A549 (cell line): ENCODE measurements around the gene P2RX5. TPM values are rescaled to one million over a fixed set of nuclear protein-coding genes. Genes with fewer than 3 reads are reported as not detected.

Source experiments
- ATAC-seq, 2 experiments: fragments of 200-7000 bp in 1 of 2; fragments of >200 bp in 1 of 2; cut with Nextera tagmentation in 1 of 2; cut with Tn5 transposase in 1 of 2; 3 replicates each; pipeline versions ENCODE4 v1.8.0 to v1.9.1; 2018 to 2020; ENCODE audit warnings: mild to moderate bottlenecking in 1 of 2, moderate library complexity in 1 of 2
- CTCF ChIA-PET: fragments of 300-600 bp; sonication (Branson Sonifier 250); formaldehyde crosslinking; extraction: SDS; loops from one replicate; lab custom pipeline; 2021; ENCODE audit warnings: antibody characterized with exemption, inconsistent platforms; lab: Yijun Ruan, JAX
- POLR2A ChIA-PET: fragments of 350-600 bp; formaldehyde crosslinking; extraction: SDS; loops from one replicate; lab custom pipeline; 2021; ENCODE audit warnings: antibody characterized with exemption, inconsistent platforms; lab: Yijun Ruan, JAX
- DNase-seq, 2 experiments: peaks; one replicate each; pipeline versions ENCODE4 v3.0.0 to v3.0.0-alpha.2; 2011 to 2016; ENCODE audit warnings: low read depth in 1 of 2, low spot score in 1 of 2
- FAIRE-seq: peaks from 2 replicates; lab custom pipeline; 2011; peaks lifted over from hg19 to GRCh38; lab: Jason Lieb, UNC
- H3K27ac ChIP-seq, 2 experiments: fragments of >200 bp; sonication (Bioruptor Twin); formaldehyde crosslinking; 3 replicates each; pipeline ENCODE4 v1.5.1; 2016 to 2017
- H3K4me1 ChIP-seq: fragments of >200 bp; sonication (Bioruptor Twin); formaldehyde crosslinking; 3 replicates; pipeline ENCODE4 v1.6.1; 2016
- H3K4me2 ChIP-seq: fragments of >200 bp; sonication (Bioruptor Twin); formaldehyde crosslinking; 3 replicates; pipeline ENCODE4 v1.6.1; 2016
- H3K4me3 ChIP-seq: fragments of >200 bp; sonication (Bioruptor Twin); formaldehyde crosslinking; 3 replicates; pipeline ENCODE4 v1.5.1; 2016
- H3K9me3 ChIP-seq: fragments of >200 bp; sonication (Bioruptor Twin); formaldehyde crosslinking; 3 replicates; pipeline ENCODE4 v1.6.1; 2016
- BCL3 ChIP-seq: fragments of >200 bp; sonication (Bioruptor Twin); formaldehyde crosslinking; IDR thresholded peaks from 3 replicates; pipeline ENCODE4 v1.6.1; 2016
- CHD2 ChIP-seq: fragments of 150-350 bp; IDR thresholded peaks from 2 replicates; pipeline ENCODE4 v1.6.1; 2014; ENCODE audit warnings: low read length; ENCODE audit not compliant: partially characterized antibody
- E2F6 ChIP-seq: IDR thresholded peaks from 2 replicates; pipeline ENCODE4 v1.6.1; 2012; ENCODE audit warnings: low read depth, borderline replicate concordance
- ELK1 ChIP-seq: fragments of 150-350 bp; IDR thresholded peaks from 2 replicates; pipeline ENCODE4 v1.6.1; 2014; ENCODE audit warnings: low read depth, mild to moderate bottlenecking, low read length
- ESRRA ChIP-seq: fragments of 150-350 bp; IDR thresholded peaks from 2 replicates; pipeline ENCODE4 v1.6.1; 2014; ENCODE audit warnings: mild to moderate bottlenecking, low read length, borderline replicate concordance
- FOSL2 ChIP-seq, 2 experiments: fragments of 450-650 bp in 1 of 2; fragments of >200 bp in 1 of 2; sonication (Bioruptor Twin) in 1 of 2; formaldehyde crosslinking; IDR thresholded peaks; 2 replicates each; pipeline versions ENCODE4 v1.5.0 to v1.6.1; 2016 to 2020; ENCODE audit warnings: mild to moderate bottlenecking in 1 of 2, moderate library complexity in 1 of 2
- HEYL ChIP-seq: fragments of 250-450 bp; sonication (Bioruptor Pico); IDR thresholded peaks from 2 replicates; pipeline ENCODE4 v1.8.0; 2021; ENCODE audit warnings: mild to moderate bottlenecking, moderate library complexity
- HOXA7 ChIP-seq: fragments of 250-450 bp; sonication (Bioruptor Pico); IDR thresholded peaks from 2 replicates; pipeline ENCODE4 v1.5.0; 2020; ENCODE audit warnings: mild to moderate bottlenecking, moderate library complexity
- HOXB13 ChIP-seq: fragments of 250-450 bp; sonication (Bioruptor Pico); IDR thresholded peaks from 2 replicates; pipeline ENCODE4 v1.5.0; 2020; ENCODE audit warnings: low read depth, mild to moderate bottlenecking, moderate library complexity
- HOXB5 ChIP-seq: fragments of 250-450 bp; sonication (Bioruptor Pico); IDR thresholded peaks from 2 replicates; pipeline ENCODE4 v1.5.0; 2020; ENCODE audit warnings: mild to moderate bottlenecking, moderate library complexity
- KDM5A ChIP-seq: fragments of 200-600 bp; sonication (generic); IDR thresholded peaks from 2 replicates; pipeline ENCODE4 v1.6.1; 2016; ENCODE audit warnings: antibody characterized with exemption, mild to moderate bottlenecking
- MAFK ChIP-seq: fragments of 450-650 bp; IDR thresholded peaks from 2 replicates; pipeline ENCODE4 v1.6.1; 2014; ENCODE audit not compliant: partially characterized antibody
- MAZ ChIP-seq: fragments of 150-350 bp; IDR thresholded peaks from 2 replicates; pipeline ENCODE4 v1.6.1; 2014; ENCODE audit warnings: antibody characterized with exemption, low read depth, low read length, borderline replicate concordance
- MYC ChIP-seq: IDR thresholded peaks from 2 replicates; pipeline ENCODE4 v1.6.1; 2012; ENCODE audit warnings: mild to moderate bottlenecking, inconsistent platforms, low read length, improper control_type of control experiment, borderline replicate concordance
- NFE2L2 ChIP-seq: fragments of 150-350 bp; conservative IDR thresholded peaks from 2 replicates; pipeline ENCODE4 v1.6.1; 2014; ENCODE audit warnings: low read length
- NR3C1 ChIP-seq: fragments of >200 bp; sonication (Bioruptor Twin); formaldehyde crosslinking; IDR thresholded peaks from 3 replicates; pipeline ENCODE4 v1.6.1; 2017
- PBX3 ChIP-seq: IDR thresholded peaks from 2 replicates; pipeline ENCODE4 v1.6.1; 2012
- POLR2AphosphoS2 ChIP-seq: conservative IDR thresholded peaks from 2 replicates; pipeline ENCODE4 v1.6.1; 2012; ENCODE audit warnings: low read length, improper control_type of control experiment, inconsistent platforms
- RAD21 ChIP-seq, 2 experiments: fragments of >200 bp in 1 of 2; sonication (Bioruptor Twin) in 1 of 2; formaldehyde crosslinking in 1 of 2; IDR thresholded peaks in 1 of 2; conservative IDR thresholded peaks in 1 of 2; 2 replicates in 1 of 2; 3 replicates in 1 of 2; pipeline ENCODE4 v1.6.1; 2012 to 2018; ENCODE audit warnings: inconsistent platforms in 1 of 2
- REST ChIP-seq: fragments of 200-600 bp; sonication (generic); IDR thresholded peaks from 2 replicates; pipeline ENCODE4 v1.6.1; 2016; ENCODE audit warnings: antibody characterized with exemption, mild to moderate bottlenecking, moderate library complexity
- RNF2 ChIP-seq: fragments of 200-600 bp; sonication (generic); IDR thresholded peaks from 2 replicates; pipeline ENCODE4 v1.6.1; 2016; ENCODE audit warnings: low read depth, mild to moderate bottlenecking, antibody characterized with exemption, moderate library complexity, borderline replicate concordance
- SMC3 ChIP-seq: fragments of >200 bp; sonication (Bioruptor Twin); formaldehyde crosslinking; IDR thresholded peaks from 3 replicates; pipeline ENCODE4 v1.6.1; 2018; ENCODE audit warnings: inconsistent platforms
- SREBF2 ChIP-seq: fragments of 450-650 bp; IDR thresholded peaks from 2 replicates; pipeline ENCODE4 v1.6.1; 2014; ENCODE audit warnings: mild to moderate bottlenecking, moderate library complexity
- TFCP2L1 ChIP-seq: fragments of 250-450 bp; sonication (Bioruptor Pico); IDR thresholded peaks from 2 replicates; pipeline ENCODE4 v1.5.0; 2021; ENCODE audit warnings: mild to moderate bottlenecking
- ZNF302 ChIP-seq: fragments of 250-450 bp; sonication (Bioruptor Pico); IDR thresholded peaks from 2 replicates; pipeline ENCODE4 v1.9.0; 2021; ENCODE audit warnings: inconsistent platforms, mild to moderate bottlenecking, moderate library complexity
- WGBS: methylation state at CpG from one replicate; pipeline ENCODE4 v1.1.6; 2017; ENCODE audit errors: missing lambda C conversion rate; 5-methylcytosine and 5-hydroxymethylcytosine counted together
- polyA plus RNA-seq, 4 experiments: library from polyadenylated mRNA; depleted of rRNA in 3 of 4; stranded (reverse); fragments of >200 nt; fragmentation: RNase III in 1 of 4; extraction: RNeasy Plus Mini Kit Qiagen cat#74134 plus additional on column Dnase treatment in 1 of 4; gene quantifications; 2 replicates in 3 of 4; 3 replicates in 1 of 4; pipeline ENCODE4 v1.2.3, GENCODE V29; 2011 to 2017
- TF ChIP-seq, protein P1 (sequence below): fragments of >200 bp; sonication (Bioruptor Twin); formaldehyde crosslinking; IDR thresholded peaks from 3 replicates; pipeline ENCODE4 v1.5.1; 2016
- TF ChIP-seq, protein P2 (sequence below): fragments of 450-650 bp; IDR thresholded peaks from 2 replicates; pipeline ENCODE4 v1.6.1; 2014; ENCODE audit warnings: antibody characterized with exemption
- TF ChIP-seq, protein P3 (sequence below): IDR thresholded peaks from 2 replicates; pipeline ENCODE4 v1.6.1; 2012

Gene P2RX5
- polyA plus RNA-seq, 2 of the 4 experiments (the other 2 are of a cell fraction), result 7.8 to 10.6 TPM

DNA sequence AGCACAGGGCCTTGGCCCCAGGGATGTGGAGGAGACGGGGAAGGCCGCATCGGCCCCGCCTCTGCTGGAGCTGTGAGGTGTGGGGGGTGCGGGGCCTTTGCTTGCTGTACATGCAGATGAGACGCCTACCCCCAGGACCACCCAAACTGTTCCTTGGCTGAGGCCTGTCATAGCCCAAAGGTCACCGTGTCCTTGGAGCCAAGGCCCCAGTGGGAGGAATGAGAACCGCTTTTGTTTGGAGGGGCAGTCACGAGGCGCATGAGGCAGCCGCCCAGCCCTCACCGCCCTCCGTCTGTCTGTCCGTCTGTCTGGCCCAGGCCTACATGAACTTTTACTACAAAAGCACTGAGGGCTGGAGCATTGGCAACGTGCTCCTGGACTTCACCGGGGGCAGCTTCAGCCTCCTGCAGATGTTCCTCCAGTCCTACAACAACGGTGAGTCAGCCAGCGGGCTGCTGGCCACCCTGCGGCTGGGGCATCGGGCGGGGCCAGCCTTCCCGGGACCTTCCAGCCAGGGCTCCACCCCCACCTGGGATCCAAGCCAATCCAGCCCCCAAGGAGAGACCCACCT, 36.3 kb downstream of the P2RX5 start:
- POLR2A ChIA-PET, result interaction anchor here (0.6 to 2.9 kb wide), 4 partner anchors 8 to 47 kb away, joined by 3 to 21 read pairs (median 8); partner anchors contain the start of genes CTNS, EMC6, SHPK and TAX1BP3
- Histone ChIP-seq H3K4me1 (peaks cover 15% of the 10 kb centered on the region), H3K4me2 (peak overlapping the region; percentile 47), H3K4me3 (no peak overlapping the region), H3K9me3 (no peaks in the 10 kb centered on the region), H3K27ac (peak overlapping the region; percentile 42 to 80)
- CTCF ChIA-PET, result interaction anchor here (0.9 to 6.8 kb wide), 5 partner anchors 8 to 611 kb away, joined by 3 to 43 read pairs (median 4); no protein-coding TSS in a partner anchor
- FAIRE-seq (no peak), ATAC-seq (peak; percentile 51 to 68), DNase-seq (peak; percentile 61 to 80)
- TF ChIP-seq E2F6, result no peak
- no peak for TF ChIP-seq SREBF2
- TF ChIP-seq PBX3, result no peak; the same call in 1 of the 2 replicates
- no peak for TF ChIP-seq MAFK
- no peak for TF ChIP-seq HOXB5 (CRISPR knock-in tag)
- TF ChIP-seq MYC, result no peak
- no peak for TF ChIP-seq ELK1
- no peak for TF ChIP-seq HOXB13
- TF ChIP-seq NR3C1, result no peak
- no peak for TF ChIP-seq FOSL2 (IDR thresholded peaks at IDR 0.05)
- peak; percentile 58 for TF ChIP-seq FOSL2 (CRISPR knock-in tag; IDR thresholded peaks at IDR 0.05)
- TF ChIP-seq MAZ, result no peak
- no peak for TF ChIP-seq NFE2L2
- TF ChIP-seq, protein P1, sequence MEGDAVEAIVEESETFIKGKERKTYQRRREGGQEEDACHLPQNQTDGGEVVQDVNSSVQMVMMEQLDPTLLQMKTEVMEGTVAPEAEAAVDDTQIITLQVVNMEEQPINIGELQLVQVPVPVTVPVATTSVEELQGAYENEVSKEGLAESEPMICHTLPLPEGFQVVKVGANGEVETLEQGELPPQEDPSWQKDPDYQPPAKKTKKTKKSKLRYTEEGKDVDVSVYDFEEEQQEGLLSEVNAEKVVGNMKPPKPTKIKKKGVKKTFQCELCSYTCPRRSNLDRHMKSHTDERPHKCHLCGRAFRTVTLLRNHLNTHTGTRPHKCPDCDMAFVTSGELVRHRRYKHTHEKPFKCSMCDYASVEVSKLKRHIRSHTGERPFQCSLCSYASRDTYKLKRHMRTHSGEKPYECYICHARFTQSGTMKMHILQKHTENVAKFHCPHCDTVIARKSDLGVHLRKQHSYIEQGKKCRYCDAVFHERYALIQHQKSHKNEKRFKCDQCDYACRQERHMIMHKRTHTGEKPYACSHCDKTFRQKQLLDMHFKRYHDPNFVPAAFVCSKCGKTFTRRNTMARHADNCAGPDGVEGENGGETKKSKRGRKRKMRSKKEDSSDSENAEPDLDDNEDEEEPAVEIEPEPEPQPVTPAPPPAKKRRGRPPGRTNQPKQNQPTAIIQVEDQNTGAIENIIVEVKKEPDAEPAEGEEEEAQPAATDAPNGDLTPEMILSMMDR, result no peak
- no peak for TF ChIP-seq HOXA7 (CRISPR knock-in tag)
- peak; percentile 93 for TF ChIP-seq ESRRA
- TF ChIP-seq, protein P2, sequence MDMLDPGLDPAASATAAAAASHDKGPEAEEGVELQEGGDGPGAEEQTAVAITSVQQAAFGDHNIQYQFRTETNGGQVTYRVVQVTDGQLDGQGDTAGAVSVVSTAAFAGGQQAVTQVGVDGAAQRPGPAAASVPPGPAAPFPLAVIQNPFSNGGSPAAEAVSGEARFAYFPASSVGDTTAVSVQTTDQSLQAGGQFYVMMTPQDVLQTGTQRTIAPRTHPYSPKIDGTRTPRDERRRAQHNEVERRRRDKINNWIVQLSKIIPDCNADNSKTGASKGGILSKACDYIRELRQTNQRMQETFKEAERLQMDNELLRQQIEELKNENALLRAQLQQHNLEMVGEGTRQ, result no peak
- no peak for TF ChIP-seq BCL3
- peak; percentile 80 for TF ChIP-seq POLR2AphosphoS2
- TF ChIP-seq, protein P3, sequence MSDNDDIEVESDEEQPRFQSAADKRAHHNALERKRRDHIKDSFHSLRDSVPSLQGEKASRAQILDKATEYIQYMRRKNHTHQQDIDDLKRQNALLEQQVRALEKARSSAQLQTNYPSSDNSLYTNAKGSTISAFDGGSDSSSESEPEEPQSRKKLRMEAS, result peak; percentile 53
- TF ChIP-seq ZNF302, result no peak
- TF ChIP-seq HEYL (CRISPR knock-in tag), result no peak
- no peak for TF ChIP-seq KDM5A
- no peak for TF ChIP-seq CHD2
- no peak for TF ChIP-seq RNF2
- no peak for TF ChIP-seq SMC3
- TF ChIP-seq TFCP2L1, result no peak
- TF ChIP-seq REST, result no peak
- TF ChIP-seq RAD21 (conservative IDR thresholded peaks at IDR 0.05 in 1 of 2, IDR thresholded peaks at IDR 0.05 in 1 of 2), result no peak
- 63% methylated on average over 12 of the region's 22 CpGs for WGBS
